Neural cell (in vitro differentiated cells): ENCODE measurements around the gene ATP13A3. TPM values are rescaled to one million over a fixed set of nuclear protein-coding genes. Genes with fewer than 3 reads are reported as not detected.

Experiments used
- H2AFZ ChIP-seq: fragments of 200-600, 300-800 bp; sonication (generic), shearing (Covaris generic); 2 replicates; pipeline ENCODE4 v1.6.0; 2014; ENCODE audit warnings: low read depth, mild to moderate bottlenecking, antibody characterized with exemption, low read length, moderate library complexity
- H3F3A ChIP-seq: fragments of 200-600 bp; shearing (Covaris generic); 2 replicates; pipeline ENCODE4 v1.6.1; 2016; ENCODE audit warnings: mild to moderate bottlenecking, moderate library complexity, mixed read lengths, antibody characterized with exemption, low read length; ENCODE audit not compliant: insufficient read depth, poor library complexity, severe bottlenecking
- H3K27ac ChIP-seq: fragments of 200-600, 300-800 bp; sonication (generic), shearing (Covaris generic); 2 replicates; pipeline ENCODE4 v1.5.1; 2014; ENCODE audit warnings: mild to moderate bottlenecking, low read length, moderate library complexity
- H3K27me3 ChIP-seq: fragments of 300-800, 200-600 bp; sonication (generic), shearing (Covaris generic); 2 replicates; pipeline ENCODE4 v1.6.0; 2014; ENCODE audit warnings: mild to moderate bottlenecking, low read depth, low read length, moderate library complexity; ENCODE audit not compliant: insufficient read depth
- H3K36me3 ChIP-seq: fragments of 300-800, 200-600 bp; sonication (generic), shearing (Covaris generic); 2 replicates; pipeline ENCODE4 v1.5.1; 2014; ENCODE audit warnings: mild to moderate bottlenecking, antibody characterized with exemption, low read length, moderate library complexity; ENCODE audit not compliant: insufficient read depth
- H3K4me2 ChIP-seq: fragments of 300-800, 200-600 bp; sonication (generic), shearing (Covaris generic); 2 replicates; pipeline ENCODE4 v1.6.0; 2014; ENCODE audit warnings: mild to moderate bottlenecking, low read length
- H3K4me3 ChIP-seq: fragments of 300-800, 200-600 bp; sonication (generic), shearing (Covaris generic); 2 replicates; pipeline ENCODE4 v1.5.1; 2014; ENCODE audit warnings: mild to moderate bottlenecking, low read length, moderate library complexity
- H3K79me2 ChIP-seq: fragments of 200-600 bp; shearing (Covaris generic); replicated peaks from 2 replicates; pipeline ENCODE4 v1.6.0; 2014; ENCODE audit warnings: mild to moderate bottlenecking, low read length, moderate library complexity; ENCODE audit not compliant: insufficient read depth
- H3K9ac ChIP-seq: fragments of 300-800, 200-600 bp; sonication (generic), shearing (Covaris generic); 2 replicates; pipeline ENCODE4 v1.6.1; 2016; ENCODE audit warnings: mild to moderate bottlenecking, low read length, mixed read lengths
- H3K9me2 ChIP-seq: fragments of 200-600 bp; shearing (Covaris generic); 2 replicates; pipeline ENCODE4 v1.6.1; 2016; ENCODE audit warnings: mild to moderate bottlenecking, low read length, mixed read lengths; ENCODE audit not compliant: insufficient read depth
- H3K9me3 ChIP-seq: fragments of 200-600, 300-800 bp; sonication (generic), shearing (Covaris generic); 2 replicates; pipeline ENCODE4 v1.6.1; 2016; ENCODE audit warnings: mild to moderate bottlenecking, mixed run types, low read length, moderate library complexity, mixed read lengths
- H4K20me1 ChIP-seq: fragments of 200-600 bp; shearing (Covaris generic); 2 replicates; pipeline ENCODE4 v1.6.1; 2016; ENCODE audit warnings: mild to moderate bottlenecking, mixed run types; ENCODE audit not compliant: insufficient read depth
- CTCF ChIP-seq: fragments of 450-650 bp; IDR thresholded peaks from 2 replicates; pipeline ENCODE4 v1.5.1; 2014; ENCODE audit warnings: antibody characterized with exemption, mild to moderate bottlenecking, moderate library complexity; ENCODE audit not compliant: poor library complexity, severe bottlenecking
- EP300 ChIP-seq: fragments of 450-650 bp; conservative IDR thresholded peaks from 2 replicates; pipeline ENCODE4 v1.6.1; 2014; ENCODE audit warnings: antibody characterized with exemption, mild to moderate bottlenecking, moderate library complexity; ENCODE audit not compliant: poor library complexity, severe bottlenecking
- EZH2 ChIP-seq: fragments of 200-600, 300-800 bp; shearing (Covaris generic), sonication (generic); IDR thresholded peaks from 2 replicates; pipeline ENCODE4 v1.6.1; 2014; ENCODE audit warnings: antibody characterized with exemption, low read length, borderline replicate concordance, mild to moderate bottlenecking; ENCODE audit not compliant: insufficient read depth, poor library complexity, severe bottlenecking
- MXI1 ChIP-seq: fragments of 450-650 bp; conservative IDR thresholded peaks from 2 replicates; pipeline ENCODE4 v1.6.1; 2014; ENCODE audit warnings: antibody characterized with exemption, mild to moderate bottlenecking; ENCODE audit not compliant: poor library complexity, severe bottlenecking
- POLR2AphosphoS5 ChIP-seq: IDR thresholded peaks from 2 replicates; pipeline ENCODE4 v1.6.1; 2012
- RAD21 ChIP-seq: fragments of 450-650 bp; conservative IDR thresholded peaks from 2 replicates; pipeline ENCODE4 v1.6.1; 2014; ENCODE audit warnings: antibody characterized with exemption, mild to moderate bottlenecking, moderate library complexity
- SMC3 ChIP-seq: fragments of 450-650 bp; conservative IDR thresholded peaks from 2 replicates; pipeline ENCODE4 v1.6.1; 2014; ENCODE audit warnings: antibody characterized with exemption, mild to moderate bottlenecking, moderate library complexity; ENCODE audit not compliant: poor library complexity
- TAF1 ChIP-seq: IDR thresholded peaks from 2 replicates; pipeline ENCODE4 v1.6.1; 2012; ENCODE audit warnings: low read depth
- polyA plus RNA-seq: library from polyadenylated mRNA; depleted of rRNA; stranded (reverse); fragments of >200 nt; gene quantifications from 2 replicates; pipeline ENCODE4 v1.2.3, GENCODE V29; 2014
- TF ChIP-seq, protein P1 (sequence below): IDR thresholded peaks from 2 replicates; pipeline ENCODE4 v1.6.1; 2012; ENCODE audit warnings: borderline replicate concordance

The ATP13A3 gene
- polyA plus RNA-seq, 1 donor from 2014 or later = 64.7 TPM

DNA sequence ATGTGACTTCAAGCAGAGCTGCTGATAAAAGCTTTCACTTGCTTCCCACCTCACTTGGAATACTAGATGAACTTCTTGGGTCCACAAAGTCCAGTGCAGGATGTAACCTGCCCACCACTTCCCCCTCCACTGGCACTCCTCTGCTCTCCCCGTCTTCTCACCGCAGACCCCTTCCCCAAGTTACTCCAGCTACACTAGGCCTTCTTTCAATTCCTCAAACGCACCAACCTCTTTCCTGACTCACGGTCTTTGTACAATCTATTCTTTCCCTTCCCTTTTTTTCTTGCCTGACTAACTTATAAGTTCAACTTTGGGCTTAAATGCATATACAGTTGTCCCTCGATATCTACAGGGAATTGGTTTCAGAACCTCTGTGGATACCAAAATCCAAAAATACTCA lies 5.2 kb upstream of the ATP13A3 start:
- no peak overlapping the region for H2AFZ ChIP-seq
- H3K9ac ChIP-seq = no peak overlapping the region
- H3F3A ChIP-seq = no peaks in the 10 kb centered on the region
- no peaks in the 10 kb centered on the region for H3K27me3 ChIP-seq
- no peaks in the 10 kb centered on the region for H3K79me2 ChIP-seq
- H3K27ac ChIP-seq = no peak overlapping the region
- TF ChIP-seq, protein P1, sequence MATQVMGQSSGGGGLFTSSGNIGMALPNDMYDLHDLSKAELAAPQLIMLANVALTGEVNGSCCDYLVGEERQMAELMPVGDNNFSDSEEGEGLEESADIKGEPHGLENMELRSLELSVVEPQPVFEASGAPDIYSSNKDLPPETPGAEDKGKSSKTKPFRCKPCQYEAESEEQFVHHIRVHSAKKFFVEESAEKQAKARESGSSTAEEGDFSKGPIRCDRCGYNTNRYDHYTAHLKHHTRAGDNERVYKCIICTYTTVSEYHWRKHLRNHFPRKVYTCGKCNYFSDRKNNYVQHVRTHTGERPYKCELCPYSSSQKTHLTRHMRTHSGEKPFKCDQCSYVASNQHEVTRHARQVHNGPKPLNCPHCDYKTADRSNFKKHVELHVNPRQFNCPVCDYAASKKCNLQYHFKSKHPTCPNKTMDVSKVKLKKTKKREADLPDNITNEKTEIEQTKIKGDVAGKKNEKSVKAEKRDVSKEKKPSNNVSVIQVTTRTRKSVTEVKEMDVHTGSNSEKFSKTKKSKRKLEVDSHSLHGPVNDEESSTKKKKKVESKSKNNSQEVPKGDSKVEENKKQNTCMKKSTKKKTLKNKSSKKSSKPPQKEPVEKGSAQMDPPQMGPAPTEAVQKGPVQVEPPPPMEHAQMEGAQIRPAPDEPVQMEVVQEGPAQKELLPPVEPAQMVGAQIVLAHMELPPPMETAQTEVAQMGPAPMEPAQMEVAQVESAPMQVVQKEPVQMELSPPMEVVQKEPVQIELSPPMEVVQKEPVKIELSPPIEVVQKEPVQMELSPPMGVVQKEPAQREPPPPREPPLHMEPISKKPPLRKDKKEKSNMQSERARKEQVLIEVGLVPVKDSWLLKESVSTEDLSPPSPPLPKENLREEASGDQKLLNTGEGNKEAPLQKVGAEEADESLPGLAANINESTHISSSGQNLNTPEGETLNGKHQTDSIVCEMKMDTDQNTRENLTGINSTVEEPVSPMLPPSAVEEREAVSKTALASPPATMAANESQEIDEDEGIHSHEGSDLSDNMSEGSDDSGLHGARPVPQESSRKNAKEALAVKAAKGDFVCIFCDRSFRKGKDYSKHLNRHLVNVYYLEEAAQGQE = no peak
- TF ChIP-seq EZH2 (no peak), SMC3 (no peak), EP300 (no peak), RAD21 (no peak), POLR2AphosphoS5 (no peak), CTCF (no peak), MXI1 (no peak), TAF1 (no peak)
- no peaks in the 10 kb centered on the region for H3K36me3 ChIP-seq
- no peak overlapping the region for H3K4me2 ChIP-seq
- H3K4me3 ChIP-seq = no peak overlapping the region
- no peaks in the 10 kb centered on the region for H3K9me2 ChIP-seq
- H3K9me3 ChIP-seq = no peaks in the 10 kb centered on the region
- H4K20me1 ChIP-seq = no peaks in the 10 kb centered on the region

- Histone ChIP-seq H2AFZ (no peak overlapping the region), H3K27me3 (no peaks in the 10 kb centered on the region), H3K9ac (no peak overlapping the region), H3K9me2 (no peaks in the 10 kb centered on the region), H3F3A (no peaks in the 10 kb centered on the region), H4K20me1 (no peaks in the 10 kb centered on the region), H3K79me2 (peaks cover 10% of the 10 kb centered on the region), H3K4me2 (no peak overlapping the region), H3K9me3 (no peaks in the 10 kb centered on the region), H3K27ac (no peak overlapping the region), H3K4me3 (no peak overlapping the region), H3K36me3 (no peaks in the 10 kb centered on the region)
- TF ChIP-seq RAD21 = no peak
- TF ChIP-seq CTCF = no peak
- no peak for TF ChIP-seq POLR2AphosphoS5
These were observed 3.2 kb upstream of the ATP13A3 start for GRCh38 chr3:194489736-194490612.
